K562 (cell line): ENCODE results near the gene COX6A1. TPM values are rescaled to one million over a fixed set of nuclear protein-coding genes. Genes with fewer than 3 reads are reported as not detected.

Source experiments
- ATAC-seq: fragments of 200-7000 bp; cut with Tn5 transposase; 3 replicates; pipeline ENCODE4 v1.9.1; 2020; ENCODE audit warnings: moderate library complexity
- BruUV-seq: library from RNA; stranded (reverse); fragments of 400-500 nt; replicated peaks from 2 replicates; lab custom pipeline; 2021; lab: Mats Ljungman, UMichigan
- CTCF ChIA-PET: fragments of 300-600 bp; formaldehyde crosslinking; extraction: SDS; loops from one replicate; lab custom pipeline; 2021; ENCODE audit warnings: low intra/inter-chr PET ratio; lab: Yijun Ruan, JAX
- POLR2A ChIA-PET: fragments of 300-600, 350-650 bp; sonication (Branson Sonifier 250); formaldehyde crosslinking; extraction: SDS; loops from one replicate; lab custom pipeline; 2021; ENCODE audit warnings: antibody characterized with exemption, inconsistent platforms; lab: Yijun Ruan, JAX
- DNase-seq, 4 experiments: peaks; one replicate each; pipeline versions ENCODE4 v3.0.0 to v3.0.0-alpha.2; 2011 to 2018; ENCODE audit warnings: low spot score in 3 of 4, mixed read lengths in 3 of 4; ENCODE audit errors: extremely low read depth in 1 of 4
- FAIRE-seq: peaks from 2 replicates; lab custom pipeline; 2011; peaks lifted over from hg19 to GRCh38; lab: Jason Lieb, UNC
- H2AFZ ChIP-seq: 2 replicates; pipeline ENCODE4 v1.6.0; 2011; ENCODE audit warnings: low read depth, low read length, control low read depth, inconsistent platforms
- H3K27ac ChIP-seq: fragments of 200-600 bp; 3 replicates; pipeline ENCODE4 v1.8.0; 2011; ENCODE audit warnings: low read depth, mild to moderate bottlenecking, control low read depth, inconsistent platforms, low read length, moderate library complexity, mixed read lengths; ENCODE audit errors: extremely low read depth
- H3K27me3 ChIP-seq, 2 experiments: fragments of 300-600 bp in 1 of 2; 2 replicates in 1 of 2; 3 replicates in 1 of 2; pipeline versions ENCODE4 v1.6.0 to v1.8.0; 2011; ENCODE audit warnings: inconsistent platforms in 2 of 2, low read length in 2 of 2, mild to moderate bottlenecking in 1 of 2, mixed read lengths in 1 of 2, moderate library complexity in 1 of 2; ENCODE audit not compliant: control insufficient read depth in 2 of 2, insufficient read depth in 2 of 2
- H3K36me3 ChIP-seq: fragments of 300-600 bp; 3 replicates; pipeline ENCODE4 v1.8.0; 2011; ENCODE audit warnings: mild to moderate bottlenecking, low read length, inconsistent platforms; ENCODE audit not compliant: control insufficient read depth, insufficient read depth
- H3K4me1 ChIP-seq, 2 experiments: fragments of 200-600 bp in 1 of 2; replicated peaks in 1 of 2; 2 replicates in 1 of 2; 3 replicates in 1 of 2; pipeline versions ENCODE4 v1.5.1 to v1.8.0; 2011; ENCODE audit warnings: inconsistent platforms in 2 of 2, low read length in 2 of 2, mild to moderate bottlenecking in 1 of 2, mixed read lengths in 1 of 2, moderate library complexity in 1 of 2; ENCODE audit not compliant: control insufficient read depth in 2 of 2, insufficient read depth in 2 of 2
- H3K4me2 ChIP-seq: 2 replicates; pipeline ENCODE4 v1.6.1; 2011; ENCODE audit warnings: low read length, control low read depth, inconsistent platforms, mixed read lengths; ENCODE audit not compliant: insufficient read depth
- H3K4me3 ChIP-seq: fragments of 200-600 bp; sonication (generic), shearing (Covaris generic); 2 replicates; pipeline ENCODE4 v1.5.1; 2016; ENCODE audit warnings: control low read depth, inconsistent platforms
- H3K79me2 ChIP-seq: fragments of 200-600 bp; 3 replicates; pipeline ENCODE4 v1.8.0; 2011; ENCODE audit warnings: low read length, inconsistent platforms; ENCODE audit not compliant: control insufficient read depth, insufficient read depth
- H3K9ac ChIP-seq, 2 experiments: 2 replicates each; pipeline versions ENCODE4 v1.6.0 to v1.6.1; 2011; ENCODE audit warnings: low read depth in 2 of 2, low read length in 2 of 2, control low read depth in 1 of 2, inconsistent platforms in 1 of 2, mild to moderate bottlenecking in 1 of 2, mixed read lengths in 1 of 2; ENCODE audit not compliant: insufficient read depth in 1 of 2
- H3K9me1 ChIP-seq: one replicate; pipeline ENCODE4 v1.6.0; 2011; ENCODE audit warnings: inconsistent platforms, mild to moderate bottlenecking, low read length, moderate library complexity; ENCODE audit not compliant: control insufficient read depth, insufficient read depth
- H3K9me3 ChIP-seq: replicated peaks from 2 replicates; pipeline ENCODE4 v1.5.1; 2011; ENCODE audit warnings: low read depth, low read length, inconsistent platforms; ENCODE audit not compliant: control insufficient read depth, insufficient read depth
- H4K20me1 ChIP-seq: replicated peaks from 2 replicates; pipeline ENCODE4 v1.6.1; 2011; ENCODE audit warnings: low read length, inconsistent platforms, mixed read lengths; ENCODE audit not compliant: control insufficient read depth, insufficient read depth
- ATF6 ChIP-seq: sonication (generic); formaldehyde crosslinking; IDR thresholded peaks from 2 replicates; pipeline ENCODE4 v1.4.0; 2020; ENCODE audit warnings: mild to moderate bottlenecking, missing genetic modification reagents
- CREB5 ChIP-seq: fragments of 250-450 bp; sonication (Bioruptor Pico); IDR thresholded peaks from 2 replicates; pipeline ENCODE4 v1.5.0; 2020; ENCODE audit warnings: mild to moderate bottlenecking
- CUX1 ChIP-seq: fragments of 200-800 bp; sonication (Bioruptor generic); IDR thresholded peaks from 2 replicates; pipeline ENCODE4 v1.6.1; 2016; ENCODE audit warnings: missing genetic modification characterization, missing compliant biosample characterization
- DPF2 ChIP-seq: fragments of 450-650 bp; IDR thresholded peaks from 2 replicates; pipeline ENCODE4 v1.6.1; 2016
- E4F1 ChIP-seq: fragments of 250-450 bp; sonication (Bioruptor Pico); IDR thresholded peaks from 2 replicates; pipeline ENCODE4 v1.5.0; 2021; ENCODE audit warnings: mild to moderate bottlenecking, borderline replicate concordance
- GTF2F1 ChIP-seq: IDR thresholded peaks from 2 replicates; pipeline ENCODE4 v1.6.1; 2011; ENCODE audit warnings: low read depth, low read length, improper control_type of control experiment
- HLTF ChIP-seq: fragments of 450-650 bp; IDR thresholded peaks from 2 replicates; pipeline ENCODE4 v1.6.1; 2016
- ZNF253 ChIP-seq: fragments of 250-450 bp; sonication (Bioruptor Pico); conservative IDR thresholded peaks from 2 replicates; pipeline ENCODE4 v1.6.1; 2021; ENCODE audit warnings: mild to moderate bottlenecking
- ZNF695 ChIP-seq: fragments of 450-650 bp; formaldehyde crosslinking; IDR thresholded peaks from 2 replicates; pipeline ENCODE4 v1.4.0; 2020; ENCODE audit warnings: mild to moderate bottlenecking, moderate library complexity
- ZNF76 ChIP-seq: fragments of 250-450 bp; sonication (Bioruptor Pico); IDR thresholded peaks from 2 replicates; pipeline ENCODE4 v1.4.0; 2020; ENCODE audit warnings: mild to moderate bottlenecking, moderate library complexity, borderline replicate concordance
- WGBS: fragments of 100-300 bp; shearing (Covaris generic); methylation state at CpG from one replicate; pipeline ENCODE4 v1.1.6; 2016; ENCODE audit warnings: low coverage, mixed read lengths; ENCODE audit not compliant: insufficient coverage; ENCODE audit errors: missing lambda C conversion rate; 5-methylcytosine and 5-hydroxymethylcytosine counted together
- in situ Hi-C: fragments of 300-500 bp; cut with MboI; formaldehyde crosslinking; loops from 4 replicates; pipeline ENCODE4 v1.15.0; 2018; ENCODE audit warnings: inconsistent platforms, mixed read lengths
- intact Hi-C: fragments of 100-400 bp; cut with micrococcal nuclease; formaldehyde crosslinking; loops from 2 replicates; pipeline ENCODE4 v1.14.2; 2022
- polyA plus RNA-seq, 8 experiments: library from polyadenylated mRNA; depleted of rRNA in 4 of 8; stranded (reverse) in 5 of 8; unstranded in 3 of 8; fragments of >200 nt; fragmentation: Nextera tagmentation in 2 of 8; fragmentation: Illumina TruSeq in 1 of 8; extraction: Ambion mirVana in 2 of 8; extraction: Trizol in 1 of 8; gene quantifications; 2 replicates each; pipeline versions ENCODE4 v1.2.1 to v1.2.3, GENCODE V29; 2011 to 2014; ENCODE audit warnings: inconsistent platforms in 1 of 8, missing spikeins in 1 of 8
- total RNA-seq, 7 experiments: library from RNA; depleted of rRNA in 6 of 7; stranded (reverse); fragments of >200 nt in 6 of 7; fragmentation: Illumina TruSeq in 2 of 7; extraction: Trizol in 2 of 7; gene quantifications; 2 replicates each; pipeline versions ENCODE4 v1.2.1 to v1.2.3, GENCODE V29; 2011 to 2021; ENCODE audit warnings: low replicate concordance in 1 of 7

Gene COX6A1
- total and polyA plus RNA-seq, 9 of the 15 experiments (the other 6 are each of a cell fraction or from before 2014, with no cell fraction given): 414 to 4,142 (median 931) TPM

- peaks cover 5 to 15% of the 10 kb centered on the region in 2 experiments; a peak in 3 of 5 replicates for H3K27me3 ChIP-seq
- intact Hi-C loops (no loop called here), in situ Hi-C loops (no loop called here)
- ATAC-seq: no peak
- ChIA-PET POLR2A (interaction anchor here (1.2 to 3.4 kb wide), 2 partner anchors 10 to 137 kb away, joined by 4 to 18 read pairs; partner anchors contain the start of genes RNU4-1 and RNU4-2), CTCF (interaction anchor here (3.3 kb wide), 1 partner anchor 73 kb away, joined by 42 read pairs; no protein-coding TSS in a partner anchor)
- no peak overlapping the region for H3K27ac ChIP-seq
- no peaks in the 10 kb centered on the region for H3K79me2 ChIP-seq
- no peaks in the 10 kb centered on the region for H3K9me1 ChIP-seq
- BruUV-seq: no TSS peak
- H3K9ac ChIP-seq: peak overlapping the region in 1 of 2 experiments; percentile 19; a peak in 1 of 4 replicates
- DNase-seq: no peak
- no peaks in the 10 kb centered on the region for H3K36me3 ChIP-seq
- no peak for FAIRE-seq
- peaks cover 0 to 5% of the 10 kb centered on the region in 2 experiments; a peak in 2 of 5 replicates for H3K4me1 ChIP-seq
- no peak overlapping the region for H3K4me3 ChIP-seq
- H2AFZ ChIP-seq: no peak overlapping the region
- 28% methylated on average over 7 of the region's 7 CpGs for WGBS
- no peak overlapping the region for H3K4me2 ChIP-seq
- H4K20me1 ChIP-seq: 0 out of 2 replicates have a peak, but pooled peaks cover 3% of the 10 kb centered on the region
- H3K9me3 ChIP-seq: no peaks in the 10 kb centered on the region; the same call in 1 of the 2 replicates
- TF ChIP-seq CREB5 (CRISPR knock-in tag): no peak
- TF ChIP-seq ZNF695 (CRISPR knock-in tag): no peak
- TF ChIP-seq ATF6 (CRISPR knock-in tag): no peak
- no peak for TF ChIP-seq DPF2
- TF ChIP-seq E4F1: no peak
- no peak for TF ChIP-seq HLTF
- TF ChIP-seq ZNF76 (CRISPR knock-in tag): no peak
- TF ChIP-seq GTF2F1: no peak
- TF ChIP-seq ZNF253 (CRISPR knock-in tag): no peak
- TF ChIP-seq CUX1 (CRISPR knock-in tag): no peak
Measured at GRCh38 chr12:120429368-120429767, 8.5 kb upstream of the COX6A1 start.
